Measurements from ENCODE around the gene GPR37L1.

Gene GPR37L1

DNA sequence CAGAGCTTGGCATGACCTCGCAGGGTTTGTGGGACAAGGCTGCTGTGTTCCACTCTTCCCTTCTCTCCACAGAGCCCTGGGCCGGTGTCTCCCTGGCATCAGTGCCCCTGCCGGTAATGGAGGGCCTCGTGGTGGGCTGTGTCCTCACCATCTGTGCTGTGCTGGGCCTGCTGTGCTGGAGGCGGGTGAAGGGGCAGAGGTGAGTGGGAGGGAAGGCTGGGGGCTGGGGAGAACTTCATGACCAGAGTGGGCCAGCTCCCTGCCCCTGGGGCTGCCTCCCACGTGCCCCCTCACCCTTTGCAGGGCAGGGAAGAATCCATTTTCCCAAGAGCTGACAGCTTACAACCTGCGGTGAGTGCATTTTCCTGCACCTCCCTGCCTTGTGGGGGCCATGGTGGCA, 58.9 kb downstream of the GPR37L1 start:
- no peaks in the 10 kb centered on the region for H3K79me2 ChIP-seq (ENCODE audit: control insufficient read depth, low read length)
- no peak overlapping the region for H3K4me2 ChIP-seq (ENCODE audit: low read length)
- peaks cover 5% of the 10 kb centered on the region for H3K27me3 ChIP-seq (ENCODE audit: control insufficient read depth, low read length)
- no peak for TF ChIP-seq EZH2phosphoT487 (IDR thresholded peaks at IDR 0.05; ENCODE audit: borderline replicate concordance, low read length)
- TF ChIP-seq, protein P1, sequence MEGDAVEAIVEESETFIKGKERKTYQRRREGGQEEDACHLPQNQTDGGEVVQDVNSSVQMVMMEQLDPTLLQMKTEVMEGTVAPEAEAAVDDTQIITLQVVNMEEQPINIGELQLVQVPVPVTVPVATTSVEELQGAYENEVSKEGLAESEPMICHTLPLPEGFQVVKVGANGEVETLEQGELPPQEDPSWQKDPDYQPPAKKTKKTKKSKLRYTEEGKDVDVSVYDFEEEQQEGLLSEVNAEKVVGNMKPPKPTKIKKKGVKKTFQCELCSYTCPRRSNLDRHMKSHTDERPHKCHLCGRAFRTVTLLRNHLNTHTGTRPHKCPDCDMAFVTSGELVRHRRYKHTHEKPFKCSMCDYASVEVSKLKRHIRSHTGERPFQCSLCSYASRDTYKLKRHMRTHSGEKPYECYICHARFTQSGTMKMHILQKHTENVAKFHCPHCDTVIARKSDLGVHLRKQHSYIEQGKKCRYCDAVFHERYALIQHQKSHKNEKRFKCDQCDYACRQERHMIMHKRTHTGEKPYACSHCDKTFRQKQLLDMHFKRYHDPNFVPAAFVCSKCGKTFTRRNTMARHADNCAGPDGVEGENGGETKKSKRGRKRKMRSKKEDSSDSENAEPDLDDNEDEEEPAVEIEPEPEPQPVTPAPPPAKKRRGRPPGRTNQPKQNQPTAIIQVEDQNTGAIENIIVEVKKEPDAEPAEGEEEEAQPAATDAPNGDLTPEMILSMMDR (IDR thresholded peaks at IDR 0.05; ENCODE audit: low read depth, low read length, poor library complexity, severe bottlenecking), result no peak
- no peaks in the 10 kb centered on the region for H3K9me2 ChIP-seq (replicated peaks; ENCODE audit: control insufficient read depth, low read length)
- H3K27ac ChIP-seq (ENCODE audit: low read depth, low read length), result no peak overlapping the region
- no peaks in the 10 kb centered on the region for H3F3A ChIP-seq (ENCODE audit: control insufficient read depth, insufficient read depth)
- no peaks in the 10 kb centered on the region for H3K9me3 ChIP-seq (ENCODE audit: control insufficient read depth, insufficient read depth, low read length)
- H3K4me1 ChIP-seq (ENCODE audit: control insufficient read depth, low read length), result no peaks in the 10 kb centered on the region
- H4K20me1 ChIP-seq (ENCODE audit: control insufficient read depth, insufficient read depth, low read depth, low read length), result no peaks in the 10 kb centered on the region
- no peaks in the 10 kb centered on the region for H3K36me3 ChIP-seq (ENCODE audit: control insufficient read depth, low read length)
- H3K4me3 ChIP-seq (ENCODE audit: low read length), result no peak overlapping the region

GRCh38 chr1:202182040-202182877, 59.5 kb downstream of the GPR37L1 start:
- TF ChIP-seq EZH2phosphoT487 (IDR thresholded peaks at IDR 0.05; ENCODE audit: borderline replicate concordance, low read length), result no peak
- TF ChIP-seq, protein P1 (IDR thresholded peaks at IDR 0.05; ENCODE audit: low read depth, low read length, poor library complexity, severe bottlenecking), result no peak
- Histone ChIP-seq H3K27me3 (ENCODE audit: control insufficient read depth, low read length) (peaks cover 5% of the 10 kb centered on the region), H3K4me1 (ENCODE audit: control insufficient read depth, low read length) (no peaks in the 10 kb centered on the region), H3K79me2 (ENCODE audit: control insufficient read depth, low read length) (no peaks in the 10 kb centered on the region), H3K36me3 (ENCODE audit: control insufficient read depth, low read length) (no peaks in the 10 kb centered on the region), H3K4me3 (ENCODE audit: low read length) (no peak overlapping the region), H4K20me1 (ENCODE audit: control insufficient read depth, insufficient read depth, low read depth, low read length) (no peaks in the 10 kb centered on the region), H3K27ac (ENCODE audit: low read depth, low read length) (no peak overlapping the region), H3K4me2 (ENCODE audit: low read length) (no peak overlapping the region), H3K9me2 (replicated peaks; ENCODE audit: control insufficient read depth, low read length) (no peaks in the 10 kb centered on the region), H3F3A (ENCODE audit: control insufficient read depth, insufficient read depth) (no peaks in the 10 kb centered on the region), H3K9me3 (ENCODE audit: control insufficient read depth, insufficient read depth, low read length) (no peaks in the 10 kb centered on the region)

Measured in DOHH2 (cell line).